SK-N-SH (cell line): ENCODE data around the gene FMO1.

Experiments used
- EP300 ChIP-seq, 2 experiments: IDR thresholded peaks; 2 replicates each; pipeline versions ENCODE4 v1.4.0 to v1.6.1; 2012; ENCODE audit warnings: borderline replicate concordance in 1 of 2, low read depth in 1 of 2, low read length in 1 of 2
- EZH2phosphoT487 ChIP-seq: fragments of 200-600 bp; sonication (generic); IDR thresholded peaks from 2 replicates; pipeline ENCODE4 v1.6.1; 2017; ENCODE audit warnings: low read depth, mixed run types, mild to moderate bottlenecking, antibody characterized with exemption, moderate library complexity, borderline replicate concordance
- MXI1 ChIP-seq: IDR thresholded peaks from 2 replicates; pipeline ENCODE4 v1.6.1; 2012; ENCODE audit warnings: mild to moderate bottlenecking, low read depth, low read length, improper control_type of control experiment
- POLR2AphosphoS5 ChIP-seq: IDR thresholded peaks from 2 replicates; pipeline ENCODE4 v1.6.1; 2012; ENCODE audit warnings: low read depth, low read length
- RAD21 ChIP-seq: IDR thresholded peaks from 2 replicates; pipeline ENCODE4 v1.6.1; 2012; ENCODE audit warnings: mild to moderate bottlenecking, low read length
- SIN3A ChIP-seq: IDR thresholded peaks from 2 replicates; pipeline ENCODE4 v1.6.1; 2012; ENCODE audit warnings: low read depth, mild to moderate bottlenecking, low read length, moderate library complexity, borderline replicate concordance
- TF ChIP-seq, protein P1 (sequence below): fragments of 200-600 bp; sonication (generic); IDR thresholded peaks from 2 replicates; pipeline ENCODE4 v1.6.1; 2017; ENCODE audit warnings: antibody characterized with exemption, mild to moderate bottlenecking, moderate library complexity
- TF ChIP-seq, protein P2 (sequence below): IDR thresholded peaks from 2 replicates; pipeline ENCODE4 v1.4.0; 2012; ENCODE audit warnings: low read depth
- TF ChIP-seq, protein P3 (sequence below): IDR thresholded peaks from 2 replicates; pipeline ENCODE4 v1.6.1; 2012; ENCODE audit warnings: mild to moderate bottlenecking, low read depth, low read length, moderate library complexity
- TF ChIP-seq, protein P4 (sequence below): IDR thresholded peaks from 2 replicates; pipeline ENCODE4; 2012

DNA sequence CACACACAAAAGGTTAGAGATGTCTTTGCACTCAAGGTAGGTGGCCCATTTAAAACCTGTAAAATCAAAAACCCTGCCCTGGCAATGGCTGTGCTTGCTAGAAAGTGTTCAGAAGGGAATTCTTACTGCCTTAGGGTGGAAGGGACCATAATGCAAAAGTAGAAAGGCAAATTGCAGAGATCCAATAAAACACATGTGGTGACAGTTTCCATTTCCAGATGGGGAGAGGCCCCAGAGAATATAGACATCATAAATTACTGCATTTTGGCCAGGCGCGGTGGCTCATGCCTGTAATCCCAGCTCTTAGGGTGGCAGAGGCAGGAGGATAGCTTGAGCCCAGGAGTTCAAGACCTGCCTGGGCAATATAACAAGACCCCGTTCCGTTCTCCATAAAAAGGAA lies 13.0 kb downstream of the FMO1 start:
- TF ChIP-seq, protein P1, sequence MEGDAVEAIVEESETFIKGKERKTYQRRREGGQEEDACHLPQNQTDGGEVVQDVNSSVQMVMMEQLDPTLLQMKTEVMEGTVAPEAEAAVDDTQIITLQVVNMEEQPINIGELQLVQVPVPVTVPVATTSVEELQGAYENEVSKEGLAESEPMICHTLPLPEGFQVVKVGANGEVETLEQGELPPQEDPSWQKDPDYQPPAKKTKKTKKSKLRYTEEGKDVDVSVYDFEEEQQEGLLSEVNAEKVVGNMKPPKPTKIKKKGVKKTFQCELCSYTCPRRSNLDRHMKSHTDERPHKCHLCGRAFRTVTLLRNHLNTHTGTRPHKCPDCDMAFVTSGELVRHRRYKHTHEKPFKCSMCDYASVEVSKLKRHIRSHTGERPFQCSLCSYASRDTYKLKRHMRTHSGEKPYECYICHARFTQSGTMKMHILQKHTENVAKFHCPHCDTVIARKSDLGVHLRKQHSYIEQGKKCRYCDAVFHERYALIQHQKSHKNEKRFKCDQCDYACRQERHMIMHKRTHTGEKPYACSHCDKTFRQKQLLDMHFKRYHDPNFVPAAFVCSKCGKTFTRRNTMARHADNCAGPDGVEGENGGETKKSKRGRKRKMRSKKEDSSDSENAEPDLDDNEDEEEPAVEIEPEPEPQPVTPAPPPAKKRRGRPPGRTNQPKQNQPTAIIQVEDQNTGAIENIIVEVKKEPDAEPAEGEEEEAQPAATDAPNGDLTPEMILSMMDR = no peak
- TF ChIP-seq RAD21 = no peak
- TF ChIP-seq EZH2phosphoT487 = no peak
- TF ChIP-seq EP300 (IDR thresholded peaks at IDR 0.05; ENCODE audit: borderline replicate concordance in 1 of 2, low read depth in 1 of 2, low read length in 1 of 2) = no peak
- TF ChIP-seq, protein P2, sequence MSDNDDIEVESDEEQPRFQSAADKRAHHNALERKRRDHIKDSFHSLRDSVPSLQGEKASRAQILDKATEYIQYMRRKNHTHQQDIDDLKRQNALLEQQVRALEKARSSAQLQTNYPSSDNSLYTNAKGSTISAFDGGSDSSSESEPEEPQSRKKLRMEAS = no peak
- no peak for TF ChIP-seq POLR2AphosphoS5
- TF ChIP-seq MXI1 = no peak
- TF ChIP-seq, protein P3, sequence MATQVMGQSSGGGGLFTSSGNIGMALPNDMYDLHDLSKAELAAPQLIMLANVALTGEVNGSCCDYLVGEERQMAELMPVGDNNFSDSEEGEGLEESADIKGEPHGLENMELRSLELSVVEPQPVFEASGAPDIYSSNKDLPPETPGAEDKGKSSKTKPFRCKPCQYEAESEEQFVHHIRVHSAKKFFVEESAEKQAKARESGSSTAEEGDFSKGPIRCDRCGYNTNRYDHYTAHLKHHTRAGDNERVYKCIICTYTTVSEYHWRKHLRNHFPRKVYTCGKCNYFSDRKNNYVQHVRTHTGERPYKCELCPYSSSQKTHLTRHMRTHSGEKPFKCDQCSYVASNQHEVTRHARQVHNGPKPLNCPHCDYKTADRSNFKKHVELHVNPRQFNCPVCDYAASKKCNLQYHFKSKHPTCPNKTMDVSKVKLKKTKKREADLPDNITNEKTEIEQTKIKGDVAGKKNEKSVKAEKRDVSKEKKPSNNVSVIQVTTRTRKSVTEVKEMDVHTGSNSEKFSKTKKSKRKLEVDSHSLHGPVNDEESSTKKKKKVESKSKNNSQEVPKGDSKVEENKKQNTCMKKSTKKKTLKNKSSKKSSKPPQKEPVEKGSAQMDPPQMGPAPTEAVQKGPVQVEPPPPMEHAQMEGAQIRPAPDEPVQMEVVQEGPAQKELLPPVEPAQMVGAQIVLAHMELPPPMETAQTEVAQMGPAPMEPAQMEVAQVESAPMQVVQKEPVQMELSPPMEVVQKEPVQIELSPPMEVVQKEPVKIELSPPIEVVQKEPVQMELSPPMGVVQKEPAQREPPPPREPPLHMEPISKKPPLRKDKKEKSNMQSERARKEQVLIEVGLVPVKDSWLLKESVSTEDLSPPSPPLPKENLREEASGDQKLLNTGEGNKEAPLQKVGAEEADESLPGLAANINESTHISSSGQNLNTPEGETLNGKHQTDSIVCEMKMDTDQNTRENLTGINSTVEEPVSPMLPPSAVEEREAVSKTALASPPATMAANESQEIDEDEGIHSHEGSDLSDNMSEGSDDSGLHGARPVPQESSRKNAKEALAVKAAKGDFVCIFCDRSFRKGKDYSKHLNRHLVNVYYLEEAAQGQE = no peak
- TF ChIP-seq, protein P4, sequence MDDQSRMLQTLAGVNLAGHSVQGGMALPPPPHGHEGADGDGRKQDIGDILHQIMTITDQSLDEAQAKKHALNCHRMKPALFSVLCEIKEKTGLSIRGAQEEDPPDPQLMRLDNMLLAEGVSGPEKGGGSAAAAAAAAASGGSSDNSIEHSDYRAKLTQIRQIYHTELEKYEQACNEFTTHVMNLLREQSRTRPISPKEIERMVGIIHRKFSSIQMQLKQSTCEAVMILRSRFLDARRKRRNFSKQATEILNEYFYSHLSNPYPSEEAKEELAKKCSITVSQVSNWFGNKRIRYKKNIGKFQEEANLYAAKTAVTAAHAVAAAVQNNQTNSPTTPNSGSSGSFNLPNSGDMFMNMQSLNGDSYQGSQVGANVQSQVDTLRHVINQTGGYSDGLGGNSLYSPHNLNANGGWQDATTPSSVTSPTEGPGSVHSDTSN = no peak
- no peak for TF ChIP-seq SIN3A
